HepG2 (cell line): ENCODE data around the gene YIF1B. TPM values are rescaled to one million over a fixed set of nuclear protein-coding genes. Genes with fewer than 3 reads are reported as not detected.

Experiments used
- ATAC-seq: fragments of 200-7000 bp; cut with Tn5 transposase; 3 replicates; pipeline ENCODE4 v1.9.1; 2020; ENCODE audit warnings: mild to moderate bottlenecking, moderate library complexity
- BruUV-seq: library from RNA; stranded (reverse); fragments of 400-500 nt; replicated peaks from 2 replicates; lab custom pipeline; 2021; lab: Mats Ljungman, UMichigan
- CTCF ChIA-PET: fragments of 300-600 bp; formaldehyde crosslinking; extraction: SDS; loops from one replicate; lab custom pipeline; 2021; ENCODE audit warnings: low total read pairs, inconsistent platforms, low intra/inter-chr PET ratio; lab: Yijun Ruan, JAX
- POLR2A ChIA-PET: fragments of 350-600 bp; sonication (Branson Sonifier 250); formaldehyde crosslinking; loops from one replicate; lab custom pipeline; 2020; ENCODE audit warnings: antibody characterized with exemption, inconsistent platforms; lab: Yijun Ruan, JAX
- DNase-seq: peaks from one replicate; pipeline ENCODE4 v3.0.0-alpha.2; 2015; ENCODE audit warnings: low spot score
- FAIRE-seq: peaks from 3 replicates; lab custom pipeline; 2011; peaks lifted over from hg19 to GRCh38; lab: Jason Lieb, UNC
- H2AFZ ChIP-seq: one replicate; pipeline ENCODE4 v1.6.1; 2011; ENCODE audit warnings: low read length, inconsistent platforms
- H3K27ac ChIP-seq: fragments of 300-600 bp; 3 replicates; pipeline ENCODE4 v1.8.0; 2011; ENCODE audit warnings: mixed run types, mild to moderate bottlenecking, mixed read lengths, low read length, inconsistent platforms; ENCODE audit not compliant: insufficient read depth; ENCODE audit errors: extremely low read length
- H3K27me3 ChIP-seq, 2 experiments: fragments of 200-600 bp in 1 of 2; 2 replicates in 1 of 2; 3 replicates in 1 of 2; pipeline versions ENCODE4 v1.6.0 to v1.8.0; 2011; ENCODE audit warnings: low read length in 2 of 2, mild to moderate bottlenecking in 2 of 2, moderate library complexity in 2 of 2, inconsistent platforms in 1 of 2; ENCODE audit not compliant: insufficient read depth in 2 of 2, control insufficient read depth in 1 of 2
- H3K36me3 ChIP-seq, 2 experiments: fragments of 200-600 bp in 1 of 2; replicated peaks in 1 of 2; 2 replicates in 1 of 2; 3 replicates in 1 of 2; pipeline versions ENCODE4 v1.5.1 to v1.8.0; 2011; ENCODE audit warnings: low read length in 2 of 2, inconsistent platforms in 1 of 2; ENCODE audit not compliant: insufficient read depth in 2 of 2, control insufficient read depth in 1 of 2
- H3K4me1 ChIP-seq: 2 replicates; pipeline ENCODE4 v1.5.1; 2012; ENCODE audit warnings: low read length, inconsistent platforms; ENCODE audit not compliant: insufficient read depth
- H3K4me2 ChIP-seq: 2 replicates; pipeline ENCODE4 v1.6.0; 2011; ENCODE audit warnings: low read depth, low read length, inconsistent platforms
- H3K4me3 ChIP-seq, 3 experiments: fragments of 200-600 bp in 1 of 3; sonication (generic), shearing (Covaris generic) in 1 of 3; replicated peaks in 1 of 3; 2 replicates each; pipeline ENCODE4 v1.5.1; 2011 to 2016; ENCODE audit warnings: low read length in 3 of 3, inconsistent platforms in 2 of 3, low read depth in 2 of 3, mild to moderate bottlenecking in 2 of 3, control low read depth in 1 of 3, mixed read lengths in 1 of 3; ENCODE audit not compliant: insufficient read depth in 1 of 3
- H3K79me2 ChIP-seq: one replicate; pipeline ENCODE4 v1.6.1; 2011; ENCODE audit warnings: low read length, inconsistent platforms; ENCODE audit not compliant: insufficient read depth
- H3K9ac ChIP-seq: 2 replicates; pipeline ENCODE4 v1.6.0; 2011; ENCODE audit warnings: mild to moderate bottlenecking, low read depth, low read length, inconsistent platforms; ENCODE audit not compliant: insufficient read depth
- H3K9me3 ChIP-seq: 2 replicates; pipeline ENCODE4 v1.5.1; 2012; ENCODE audit warnings: mild to moderate bottlenecking, low read length
- H4K20me1 ChIP-seq: 2 replicates; pipeline ENCODE4 v1.6.0; 2011; ENCODE audit warnings: inconsistent platforms, mild to moderate bottlenecking, low read length, moderate library complexity; ENCODE audit not compliant: insufficient read depth
- GLI4 ChIP-seq: sonication (generic); formaldehyde crosslinking; IDR thresholded peaks from 2 replicates; pipeline ENCODE4 v1.5.1; 2020; ENCODE audit warnings: missing genetic modification reagents, mild to moderate bottlenecking, moderate library complexity, borderline replicate concordance
- PPARG ChIP-seq: conservative IDR thresholded peaks from 2 replicates; pipeline ENCODE4 v1.6.1; 2016; ENCODE audit warnings: missing biosample characterization, missing genetic modification reagents
- SATB2 ChIP-seq: sonication (generic); formaldehyde crosslinking; IDR thresholded peaks from 2 replicates; pipeline ENCODE4 v1.5.0; 2020; ENCODE audit warnings: missing genetic modification reagents
- ZNF75D ChIP-seq: sonication (generic); formaldehyde crosslinking; IDR thresholded peaks from 2 replicates; pipeline ENCODE4 v1.8.1; 2023; ENCODE audit warnings: missing genetic modification reagents, mild to moderate bottlenecking, borderline replicate concordance
- ZNF841 ChIP-seq: sonication (generic); formaldehyde crosslinking; IDR thresholded peaks from 2 replicates; pipeline ENCODE4 v1.8.1; 2023; ENCODE audit warnings: missing genetic modification reagents, borderline replicate concordance
- WGBS: methylation state at CpG from one replicate; pipeline ENCODE4 v1.1.6; 2017; ENCODE audit warnings: low lambda C conversion rate; 5-methylcytosine and 5-hydroxymethylcytosine counted together
- in situ Hi-C: cut with HindIII; loops from 2 replicates; pipeline ENCODE4 v1.10.0; 2017; ENCODE audit warnings: low pct_unique_long_range_greater_than_20kb; ENCODE audit not compliant: extremely low pct_ligation_motif_present
- intact Hi-C: fragments of 100-400 bp; cut with micrococcal nuclease; formaldehyde crosslinking; loops from one replicate; pipeline ENCODE4 v1.10.0; 2022; ENCODE audit not compliant: unreplicated experiment
- polyA plus RNA-seq, 8 experiments: library from polyadenylated mRNA; depleted of rRNA in 3 of 8; stranded (reverse) in 7 of 8; unstranded in 1 of 8; fragments of >200 nt; fragmentation: Illumina TruSeq in 4 of 8; extraction: Trizol in 4 of 8; gene quantifications; 2 replicates each; pipeline versions ENCODE4 v1.2.1 to v1.2.3, GENCODE V29; 2011 to 2016; ENCODE audit warnings: low read depth in 4 of 8, missing spikeins in 1 of 8, mixed read lengths in 1 of 8; ENCODE audit not compliant: insufficient read depth in 1 of 8
- total RNA-seq, 5 experiments: library from RNA; depleted of rRNA; stranded (reverse); fragments of >200 nt; fragmentation: Illumina TruSeq; extraction: Trizol; gene quantifications; 2 replicates each; pipeline ENCODE4 v1.2.3, GENCODE V29; 2016; ENCODE audit warnings: low read depth in 1 of 5
- TF ChIP-seq, protein P1 (sequence below): sonication (generic); formaldehyde crosslinking; IDR thresholded peaks from 2 replicates; pipeline ENCODE4 v1.5.0; 2020; ENCODE audit warnings: mild to moderate bottlenecking, missing genetic modification reagents
- TF ChIP-seq, protein P2 (sequence below): sonication (generic); formaldehyde crosslinking; IDR thresholded peaks from 2 replicates; pipeline ENCODE4 v1.5.1; 2020; ENCODE audit warnings: missing genetic modification reagents, mild to moderate bottlenecking, borderline replicate concordance
- TF ChIP-seq, protein P3 (sequence below): IDR thresholded peaks from 2 replicates; pipeline ENCODE4 v1.4.0; 2020; ENCODE audit warnings: mild to moderate bottlenecking, missing genetic modification reagents

The YIF1B gene
- total and polyA plus RNA-seq, 2 of the 13 experiments (the other 11 are each of a cell fraction or from before 2014, with no cell fraction given): 41.4 to 85.2 TPM

DNA sequence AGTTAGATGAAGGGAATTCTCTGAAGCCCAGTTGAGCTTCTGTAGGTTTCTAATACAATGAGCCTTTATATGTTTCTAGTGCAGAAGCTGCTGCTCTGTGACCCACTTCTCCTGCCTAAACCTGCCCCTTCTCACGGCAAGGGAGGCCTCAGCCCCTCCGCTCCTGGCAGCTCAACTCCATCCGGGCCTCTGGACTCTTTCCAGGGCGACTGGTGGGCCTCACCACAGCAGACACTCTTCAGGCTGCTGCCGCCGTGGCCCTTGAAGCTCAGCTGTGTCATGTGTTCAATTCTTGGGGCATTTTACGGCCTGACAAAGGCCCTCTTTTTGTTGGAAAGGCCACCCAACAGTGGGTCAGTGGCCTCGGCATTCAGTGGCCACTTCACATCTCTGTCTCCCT is 21.7 kb downstream of the YIF1B start:
- no peak for DNase-seq
- Histone ChIP-seq H4K20me1 (no peaks in the 10 kb centered on the region), H2AFZ (no peak overlapping the region), H3K27me3 (peaks cover 0 to 38% of the 10 kb centered on the region in 2 experiments; a peak in 4 of 5 replicates), H3K9ac (no peak overlapping the region), H3K27ac (no peak overlapping the region), H3K4me2 (no peak overlapping the region), H3K4me3 (no peak overlapping the region), H3K79me2 (no peaks in the 10 kb centered on the region), H3K4me1 (peaks cover 15% of the 10 kb centered on the region), H3K9me3 (no peaks in the 10 kb centered on the region), H3K36me3 (no peaks in the 10 kb centered on the region)
- 20% methylated on average over 8 of the region's 8 CpGs for WGBS
- in situ Hi-C loops (no loop called here), intact Hi-C loops (no loop called here)
- no peak for FAIRE-seq
- no TSS peak for BruUV-seq
- CTCF ChIA-PET: no interaction called here
- ATAC-seq: no peak
- no peak for TF ChIP-seq ZNF841 (CRISPR knock-in tag)
- no peak for TF ChIP-seq SATB2 (CRISPR knock-in tag)
- POLR2A ChIA-PET: no interaction called here

DNA sequence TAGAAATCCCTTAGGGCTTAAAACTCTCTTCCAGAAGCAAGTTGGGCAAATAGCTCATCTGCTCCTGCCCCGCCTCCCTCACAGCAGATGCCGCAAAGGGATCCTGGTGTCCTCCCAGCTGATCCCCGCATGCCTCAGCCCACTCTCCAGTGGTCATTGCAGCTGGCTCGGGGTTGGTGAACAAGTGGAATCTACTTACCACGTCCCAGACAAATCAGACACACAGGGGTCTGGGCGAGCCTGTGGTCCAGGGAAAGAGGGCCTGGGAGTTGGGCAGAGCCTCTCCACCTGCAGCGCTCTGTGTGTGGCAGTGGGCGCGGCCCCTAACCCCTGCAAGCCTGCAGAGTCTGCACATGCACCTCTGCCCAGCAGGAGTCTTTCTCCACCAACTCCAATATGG is 22.5 kb downstream of the YIF1B start:
- Histone ChIP-seq H3K27ac (no peak overlapping the region), H3K9me3 (no peaks in the 10 kb centered on the region), H2AFZ (no peak overlapping the region), H4K20me1 (no peaks in the 10 kb centered on the region), H3K9ac (no peak overlapping the region), H3K27me3 (peaks cover 3 to 30% of the 10 kb centered on the region in 2 experiments; a peak in 4 of 5 replicates), H3K4me1 (peaks cover 7% of the 10 kb centered on the region), H3K79me2 (no peaks in the 10 kb centered on the region), H3K4me3 (no peak overlapping the region), H3K4me2 (no peak overlapping the region), H3K36me3 (no peaks in the 10 kb centered on the region)
- no peak for DNase-seq
- in situ Hi-C loops: no loop called here
- ATAC-seq: no peak
- intact Hi-C loops: no loop called here
- FAIRE-seq: no peak
- BruUV-seq: no TSS peak
- ChIA-PET POLR2A (interaction anchor here (0.8 kb wide), 1 partner anchor 11 kb away, joined by 3 read pairs; the partner anchor contains the start of gene C19orf33), CTCF (no interaction called here)
- 63% methylated on average over 8 of the region's 9 CpGs for WGBS
- TF ChIP-seq GLI4: no peak
- TF ChIP-seq ZNF75D (CRISPR knock-in tag): no peak
- no peak for TF ChIP-seq PPARG (CRISPR knock-in tag)
- TF ChIP-seq, protein P1, sequence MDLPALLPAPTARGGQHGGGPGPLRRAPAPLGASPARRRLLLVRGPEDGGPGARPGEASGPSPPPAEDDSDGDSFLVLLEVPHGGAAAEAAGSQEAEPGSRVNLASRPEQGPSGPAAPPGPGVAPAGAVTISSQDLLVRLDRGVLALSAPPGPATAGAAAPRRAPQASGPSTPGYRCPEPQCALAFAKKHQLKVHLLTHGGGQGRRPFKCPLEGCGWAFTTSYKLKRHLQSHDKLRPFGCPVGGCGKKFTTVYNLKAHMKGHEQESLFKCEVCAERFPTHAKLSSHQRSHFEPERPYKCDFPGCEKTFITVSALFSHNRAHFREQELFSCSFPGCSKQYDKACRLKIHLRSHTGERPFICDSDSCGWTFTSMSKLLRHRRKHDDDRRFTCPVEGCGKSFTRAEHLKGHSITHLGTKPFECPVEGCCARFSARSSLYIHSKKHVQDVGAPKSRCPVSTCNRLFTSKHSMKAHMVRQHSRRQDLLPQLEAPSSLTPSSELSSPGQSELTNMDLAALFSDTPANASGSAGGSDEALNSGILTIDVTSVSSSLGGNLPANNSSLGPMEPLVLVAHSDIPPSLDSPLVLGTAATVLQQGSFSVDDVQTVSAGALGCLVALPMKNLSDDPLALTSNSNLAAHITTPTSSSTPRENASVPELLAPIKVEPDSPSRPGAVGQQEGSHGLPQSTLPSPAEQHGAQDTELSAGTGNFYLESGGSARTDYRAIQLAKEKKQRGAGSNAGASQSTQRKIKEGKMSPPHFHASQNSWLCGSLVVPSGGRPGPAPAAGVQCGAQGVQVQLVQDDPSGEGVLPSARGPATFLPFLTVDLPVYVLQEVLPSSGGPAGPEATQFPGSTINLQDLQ (CRISPR knock-in tag): no peak
- TF ChIP-seq, protein P2, sequence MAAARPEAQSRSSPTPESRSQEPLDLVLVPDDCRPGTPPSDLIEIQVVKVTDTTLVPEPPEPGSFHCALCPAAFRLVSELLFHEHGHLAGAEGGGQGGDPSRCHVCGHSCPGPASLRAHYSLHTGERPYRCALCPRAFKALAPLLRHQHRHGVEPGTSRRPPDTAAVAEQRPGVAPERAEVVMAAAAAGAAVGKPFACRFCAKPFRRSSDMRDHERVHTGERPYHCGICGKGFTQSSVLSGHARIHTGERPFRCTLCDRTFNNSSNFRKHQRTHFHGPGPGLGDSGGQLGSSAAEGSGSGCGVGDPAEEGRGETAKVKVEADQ (CRISPR knock-in tag): no peak
- TF ChIP-seq, protein P3, sequence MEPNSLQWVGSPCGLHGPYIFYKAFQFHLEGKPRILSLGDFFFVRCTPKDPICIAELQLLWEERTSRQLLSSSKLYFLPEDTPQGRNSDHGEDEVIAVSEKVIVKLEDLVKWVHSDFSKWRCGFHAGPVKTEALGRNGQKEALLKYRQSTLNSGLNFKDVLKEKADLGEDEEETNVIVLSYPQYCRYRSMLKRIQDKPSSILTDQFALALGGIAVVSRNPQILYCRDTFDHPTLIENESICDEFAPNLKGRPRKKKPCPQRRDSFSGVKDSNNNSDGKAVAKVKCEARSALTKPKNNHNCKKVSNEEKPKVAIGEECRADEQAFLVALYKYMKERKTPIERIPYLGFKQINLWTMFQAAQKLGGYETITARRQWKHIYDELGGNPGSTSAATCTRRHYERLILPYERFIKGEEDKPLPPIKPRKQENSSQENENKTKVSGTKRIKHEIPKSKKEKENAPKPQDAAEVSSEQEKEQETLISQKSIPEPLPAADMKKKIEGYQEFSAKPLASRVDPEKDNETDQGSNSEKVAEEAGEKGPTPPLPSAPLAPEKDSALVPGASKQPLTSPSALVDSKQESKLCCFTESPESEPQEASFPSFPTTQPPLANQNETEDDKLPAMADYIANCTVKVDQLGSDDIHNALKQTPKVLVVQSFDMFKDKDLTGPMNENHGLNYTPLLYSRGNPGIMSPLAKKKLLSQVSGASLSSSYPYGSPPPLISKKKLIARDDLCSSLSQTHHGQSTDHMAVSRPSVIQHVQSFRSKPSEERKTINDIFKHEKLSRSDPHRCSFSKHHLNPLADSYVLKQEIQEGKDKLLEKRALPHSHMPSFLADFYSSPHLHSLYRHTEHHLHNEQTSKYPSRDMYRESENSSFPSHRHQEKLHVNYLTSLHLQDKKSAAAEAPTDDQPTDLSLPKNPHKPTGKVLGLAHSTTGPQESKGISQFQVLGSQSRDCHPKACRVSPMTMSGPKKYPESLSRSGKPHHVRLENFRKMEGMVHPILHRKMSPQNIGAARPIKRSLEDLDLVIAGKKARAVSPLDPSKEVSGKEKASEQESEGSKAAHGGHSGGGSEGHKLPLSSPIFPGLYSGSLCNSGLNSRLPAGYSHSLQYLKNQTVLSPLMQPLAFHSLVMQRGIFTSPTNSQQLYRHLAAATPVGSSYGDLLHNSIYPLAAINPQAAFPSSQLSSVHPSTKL: no peak
